ENCODE data around the gene PTPDC1.

The PTPDC1 gene

DNA sequence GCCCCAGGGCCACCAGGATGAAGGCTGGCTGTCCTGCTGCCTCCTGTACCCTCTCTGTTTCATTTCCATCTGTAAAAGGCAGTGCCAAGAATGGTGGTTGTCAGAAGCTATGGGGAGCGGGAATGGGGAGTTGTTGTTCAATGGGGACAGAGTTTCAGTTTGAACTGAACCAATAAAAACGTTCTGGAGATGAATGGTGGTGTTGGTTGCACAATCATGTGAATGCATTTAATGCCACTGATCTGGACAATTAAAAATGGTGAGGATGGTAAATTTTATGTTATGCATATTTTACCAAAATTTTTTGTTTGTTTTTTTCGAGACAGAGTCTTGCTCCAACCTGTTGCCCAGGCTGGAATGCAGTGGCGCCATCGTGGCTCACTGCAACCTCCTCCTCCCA lies 58.1 kb downstream of the PTPDC1 start:
- DNase-seq, result no peak

DNA sequence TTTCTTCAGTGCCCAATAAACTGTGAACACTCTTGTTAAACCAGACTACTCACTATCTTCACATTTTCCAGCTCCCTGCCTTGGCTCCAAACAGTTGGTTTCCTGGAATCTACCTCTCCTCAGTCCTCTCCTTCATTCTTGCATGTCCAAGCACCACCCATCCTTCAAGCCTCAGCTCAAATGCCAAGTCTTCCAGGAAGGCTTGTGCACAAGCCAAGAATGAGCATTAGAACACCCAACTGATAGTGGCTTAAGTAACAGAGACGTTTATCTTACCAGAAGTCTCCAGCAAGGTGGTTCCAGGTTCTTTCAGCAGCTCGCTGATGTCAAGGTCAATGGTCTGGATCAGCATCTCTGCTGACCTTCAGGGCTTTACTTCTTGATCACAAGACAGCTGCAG lies 60.1 kb downstream of the PTPDC1 start:
- DNase-seq, result no peak

DNA sequence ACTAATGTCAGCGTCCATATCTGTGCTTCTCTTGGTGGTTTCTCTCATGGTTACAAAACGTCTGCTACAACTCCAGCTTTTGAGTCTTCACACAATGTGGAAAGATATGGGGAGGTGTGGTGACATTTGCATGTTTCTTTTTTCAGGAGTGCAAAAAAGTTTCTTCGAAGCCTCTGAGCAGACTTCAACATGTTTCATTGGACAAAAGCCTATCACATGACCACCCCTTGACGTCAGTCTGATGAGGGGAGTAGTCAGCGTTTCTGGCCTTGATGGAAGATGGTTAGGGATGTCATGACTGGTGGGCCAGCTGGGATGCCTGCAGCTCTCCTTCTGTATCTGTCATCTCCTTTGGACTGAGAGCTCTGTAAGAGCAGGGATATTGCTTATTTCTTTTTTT lies 61.4 kb downstream of the PTPDC1 start:
- no peak for DNase-seq

DNA sequence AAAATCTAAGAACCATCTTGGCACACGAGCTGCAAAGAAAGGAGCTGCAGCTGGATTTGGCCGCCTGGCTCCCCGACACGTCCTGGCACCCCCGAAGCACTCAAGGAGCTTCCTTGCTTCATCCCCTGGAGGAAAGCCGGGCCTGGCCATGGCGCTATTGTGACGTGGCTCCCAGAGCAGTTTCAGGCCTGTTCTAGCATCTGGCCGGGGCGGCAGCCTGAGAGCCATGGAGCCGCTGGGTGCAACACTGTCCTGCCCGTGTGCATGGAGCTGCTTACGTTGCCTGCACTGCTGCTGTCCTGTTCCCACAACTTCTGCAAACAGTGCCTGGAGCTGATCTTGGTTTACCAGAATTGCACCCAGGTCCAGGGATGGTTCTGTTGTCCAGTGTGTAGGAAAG lies 63.5 kb downstream of the PTPDC1 start:
- no peak for DNase-seq

DNA sequence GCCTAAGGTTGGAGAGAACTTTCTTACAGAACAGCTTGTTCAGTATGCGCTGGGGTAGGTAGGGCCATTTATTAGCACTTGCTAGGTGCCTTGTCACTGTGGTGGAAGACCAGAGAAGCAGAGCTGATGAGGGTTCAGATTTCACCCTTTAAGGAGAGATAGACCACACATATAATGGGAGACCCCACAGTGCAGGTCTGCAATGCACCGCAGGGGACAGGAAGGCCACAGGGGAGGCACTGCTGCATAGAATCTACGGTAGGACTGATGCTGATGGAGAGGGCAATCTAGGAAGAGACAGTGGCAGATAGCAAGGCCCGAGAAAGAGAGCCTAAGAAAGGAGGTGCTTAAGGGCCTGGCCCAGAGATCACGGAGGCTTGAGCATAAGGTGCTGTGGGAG lies 64.2 kb downstream of the PTPDC1 start:
- DNase-seq, result no peak

DNA sequence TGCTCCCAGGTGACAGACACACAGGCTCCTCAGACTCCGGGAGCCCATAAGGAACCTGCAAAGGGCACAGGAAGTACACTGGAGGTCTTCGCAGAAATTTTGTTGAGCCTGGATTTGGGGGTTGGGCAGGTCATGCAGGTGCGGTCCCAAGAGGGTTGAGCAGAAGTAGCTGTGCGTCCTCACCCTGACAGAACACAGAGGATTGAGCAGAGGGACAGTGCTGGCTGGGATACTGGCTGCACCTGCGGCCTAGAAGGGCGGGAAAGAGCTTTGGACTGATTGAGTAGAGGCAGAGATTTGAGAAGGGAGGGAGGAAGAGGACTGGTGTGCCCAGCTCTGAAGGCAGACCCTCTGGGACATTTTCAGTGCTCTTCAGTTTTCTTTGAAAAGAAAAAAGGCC lies 65.4 kb downstream of the PTPDC1 start:
- DNase-seq, result no peak

DNA sequence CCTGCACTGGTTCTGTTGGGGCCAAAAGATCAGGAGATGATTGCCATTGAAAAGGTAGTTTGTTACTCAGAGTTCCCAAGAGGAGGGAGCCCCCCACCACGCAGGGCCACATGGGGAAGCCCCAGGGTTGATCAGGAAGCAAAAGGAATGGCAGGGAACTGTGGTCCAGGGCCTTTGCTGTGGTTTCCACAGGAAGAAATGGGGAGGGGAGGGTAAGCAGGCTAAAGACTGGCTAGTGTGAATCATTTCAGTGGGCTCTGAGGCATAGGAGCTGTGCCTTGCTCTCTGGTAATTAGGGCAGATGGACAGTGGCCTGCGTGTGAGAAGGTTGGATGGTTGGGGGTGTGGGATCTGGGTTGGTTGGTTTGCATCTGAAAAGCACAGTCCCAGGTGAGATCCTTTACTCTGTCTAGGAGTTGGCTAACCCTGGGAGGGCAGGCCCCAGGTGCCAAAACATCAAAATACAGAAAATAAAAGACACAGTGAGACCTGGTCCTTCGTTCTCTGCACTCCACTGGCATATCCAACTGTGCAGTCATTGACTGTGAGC lies 66.1 kb downstream of the PTPDC1 start:
- DNase-seq, result no peak

DNA sequence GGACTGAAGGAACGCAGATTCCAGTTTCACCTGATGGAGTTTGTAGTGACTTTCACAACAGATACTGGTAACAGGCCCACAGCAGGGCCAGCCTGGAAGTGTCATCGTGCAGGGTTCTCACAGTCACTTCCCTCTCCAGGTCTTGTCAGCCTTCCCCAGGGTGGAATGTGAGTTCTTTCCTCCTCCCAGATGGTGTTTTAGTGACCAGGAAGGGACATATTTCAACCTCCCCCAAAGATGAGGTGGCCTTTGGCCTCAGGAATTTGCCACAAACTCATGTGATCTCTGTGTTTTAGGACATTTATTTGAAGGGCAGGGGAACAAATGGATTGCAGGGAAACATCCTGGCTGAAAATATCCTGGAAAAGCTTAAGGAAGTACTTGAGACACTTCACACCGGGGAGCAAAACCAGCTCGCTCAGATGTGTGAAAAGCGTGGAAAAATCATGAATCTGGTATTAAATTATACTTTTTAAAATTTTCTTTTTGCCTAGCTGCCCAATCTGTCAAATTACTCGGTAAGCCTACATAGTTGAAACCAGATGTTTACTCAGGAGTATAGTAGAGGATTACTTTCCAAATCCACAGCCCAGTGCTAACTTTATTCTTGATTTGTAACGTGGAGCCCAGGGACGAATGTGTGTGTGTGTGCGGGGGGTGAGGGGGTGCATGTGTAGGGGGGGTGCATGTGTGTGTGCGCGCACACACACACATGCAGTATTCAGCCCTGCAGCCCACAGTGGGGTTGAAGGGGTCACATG lies 66.8 kb downstream of the PTPDC1 start:
- DNase-seq, result no peak

DNA sequence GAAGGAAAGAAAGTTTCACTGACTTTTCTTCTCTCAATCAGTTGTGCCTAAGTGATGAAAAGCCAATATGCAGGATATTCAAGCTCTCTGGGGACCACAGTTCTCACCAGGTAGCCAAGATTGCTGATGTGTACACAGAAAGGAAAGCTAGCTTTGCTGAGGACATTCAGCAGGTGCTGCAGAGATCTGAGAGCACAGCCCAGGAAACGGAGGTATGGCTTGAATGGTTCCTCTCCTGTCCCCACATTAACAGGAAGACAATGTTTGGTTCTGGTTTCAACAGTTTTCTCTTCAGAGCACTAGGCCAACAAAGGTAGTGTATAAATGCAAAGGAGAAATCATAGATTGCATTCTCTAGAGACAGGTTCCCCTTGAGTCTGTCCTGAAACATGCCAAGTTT lies 69.6 kb downstream of the PTPDC1 start:
- DNase-seq, result no peak

DNA sequence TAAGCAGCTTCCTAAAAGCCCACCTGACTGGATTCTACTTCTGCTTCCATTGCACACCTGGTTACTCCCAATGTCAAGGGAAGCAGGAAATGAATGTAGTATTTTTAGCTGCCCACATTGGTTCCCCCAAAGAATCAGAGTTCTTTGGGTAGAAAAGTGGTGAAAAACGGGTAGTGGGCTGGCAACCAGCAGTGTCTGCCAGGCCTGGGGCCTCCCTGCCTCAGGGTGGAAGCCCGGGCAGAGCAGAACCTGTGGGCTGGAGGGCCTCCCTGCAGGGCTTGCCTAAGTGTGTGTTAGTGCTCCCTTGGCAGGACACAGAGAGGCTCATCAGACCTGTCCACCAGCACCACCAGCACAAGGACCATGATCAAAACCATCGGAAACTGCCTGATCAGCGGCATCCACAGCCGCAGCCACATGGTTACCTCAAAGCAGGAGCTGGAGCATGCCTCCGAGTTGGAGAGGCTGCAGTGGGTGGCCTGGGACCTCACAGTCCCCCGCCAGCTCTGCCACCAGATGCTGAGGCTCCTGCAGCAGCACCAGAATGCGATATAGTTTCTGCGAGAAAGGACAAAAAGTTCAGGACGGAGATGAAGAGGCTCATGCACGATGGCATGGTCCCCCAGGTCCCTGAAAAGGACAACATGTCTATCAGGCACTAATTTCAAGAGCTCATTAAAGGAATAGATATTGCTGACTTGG lies 72.2 kb downstream of the PTPDC1 start:
- DNase-seq, result no peak

DNA sequence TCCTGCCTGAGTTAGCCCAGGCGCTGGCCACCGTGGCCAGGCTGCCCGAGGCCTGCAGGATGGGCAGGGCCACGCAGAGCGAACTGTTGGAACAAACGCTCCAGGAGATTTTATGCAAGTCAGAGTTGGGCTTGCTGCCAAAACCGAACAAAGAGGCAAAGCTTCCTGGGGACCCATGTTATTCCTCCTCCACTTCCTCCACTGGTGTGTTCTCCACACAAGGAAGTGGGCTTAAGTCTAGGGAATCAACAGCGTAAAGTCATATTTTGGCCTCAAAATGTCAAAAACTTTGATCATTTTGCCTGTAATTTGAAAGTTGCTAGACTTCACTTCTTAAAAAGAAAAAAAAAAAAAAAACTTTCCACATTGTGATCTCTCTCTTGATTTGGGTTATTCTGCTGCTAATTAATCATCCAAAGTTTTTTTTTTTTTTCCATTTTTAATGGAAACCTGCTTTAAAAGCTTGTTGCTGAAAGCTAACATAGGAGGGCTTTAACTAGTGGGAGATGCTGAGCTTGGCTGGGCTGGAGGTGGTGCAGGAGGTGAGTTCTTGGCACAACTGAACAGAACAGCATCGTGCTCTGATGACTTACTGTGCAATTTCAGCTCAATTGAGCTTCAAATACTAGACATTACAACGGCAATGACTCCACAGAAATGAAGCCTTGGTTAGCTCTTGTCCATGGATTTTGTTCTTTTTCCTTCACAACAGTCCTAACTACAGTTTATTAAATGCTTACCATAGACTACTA lies 73.0 kb downstream of the PTPDC1 start:
- DNase-seq, result no peak
